ENCODE results near the gene LLGL2. TPM values are rescaled to one million over a fixed set of nuclear protein-coding genes. Genes with fewer than 3 reads are reported as not detected.

LLGL2 gene
- total RNA-seq, 4 donors from 2014 or later = 326 to 1,573 (median 641) TPM

- in situ Hi-C loops (cut with MboI; ENCODE audit: low pct_ligation_motif_present in 1 of 4, low pct_unique_long_range_greater_than_20kb in 1 of 4, low sequenced_read_pairs in 3 of 4) = no loop called here
- Histone ChIP-seq H3K4me3 (no peak overlapping the region), H3K9me3 (no peaks in the 10 kb centered on the region), H3K27me3 (no peaks in the 10 kb centered on the region), H3K4me1 (peaks cover 10 to 64% (median 46%) of the 10 kb centered on the region in 4 donors), H3K27ac (no peak overlapping the region), H3K36me3 (peaks cover 0 to 9% (median 0%) of the 10 kb centered on the region in 4 donors)
- no peak for DNase-seq
- intact Hi-C loops (cut with DNase I; ENCODE audit: low total_unique reads) = loop anchor here (10.0 kb wide), 1 partner anchor 681 kb away; no protein-coding TSS in a partner anchor
- WGBS, 2 donors (ENCODE audit: low coverage in 1 of 2) = 86% methylated on average over 12 of the region's 12 CpGs; no CpG with 5 or more reads in 1 of the 2 donors
- no peak for TF ChIP-seq POLR2A (IDR thresholded peaks at IDR 0.05)
- no peak for TF ChIP-seq EP300 (IDR thresholded peaks at IDR 0.05; ENCODE audit: low read depth)
- TF ChIP-seq CTCF (IDR thresholded peaks at IDR 0.05) = peak in 2 of 5 experiments; percentile 11 to 21
- TF ChIP-seq POLR2AphosphoS5 (IDR thresholded peaks at IDR 0.05) = no peak
Measured at GRCh38 chr17:75614006-75614405, 88.5 kb downstream of the LLGL2 start.

GRCh38 chr17:75614556-75615270 lies 89.2 kb downstream of the LLGL2 start:
- intact Hi-C loops (cut with DNase I; ENCODE audit: low total_unique reads) (loop anchor here (10.0 kb wide), 1 partner anchor 680 kb away; no protein-coding TSS in a partner anchor), in situ Hi-C loops (cut with MboI; ENCODE audit: low pct_ligation_motif_present in 1 of 4, low pct_unique_long_range_greater_than_20kb in 1 of 4, low sequenced_read_pairs in 3 of 4) (no loop called here)
- Histone ChIP-seq H3K9me3 (no peaks in the 10 kb centered on the region), H3K4me3 (no peak overlapping the region), H3K36me3 (peaks cover 0 to 9% (median 0%) of the 10 kb centered on the region in 4 donors), H3K4me1 (peaks cover 10 to 61% (median 43%) of the 10 kb centered on the region in 4 donors), H3K27ac (peak overlapping the region in 1 of 4 donors; percentile 8), H3K27me3 (no peaks in the 10 kb centered on the region)
- 97% methylated on average over 12 of the region's 19 CpGs; no CpG with 5 or more reads in 1 of the 2 donors for WGBS, 2 donors (ENCODE audit: low coverage in 1 of 2)
- no peak for DNase-seq
- TF ChIP-seq POLR2AphosphoS5 (IDR thresholded peaks at IDR 0.05) (no peak), EP300 (IDR thresholded peaks at IDR 0.05; ENCODE audit: low read depth) (no peak), CTCF (IDR thresholded peaks at IDR 0.05) (no peak), POLR2A (IDR thresholded peaks at IDR 0.05) (no peak)

DNA sequence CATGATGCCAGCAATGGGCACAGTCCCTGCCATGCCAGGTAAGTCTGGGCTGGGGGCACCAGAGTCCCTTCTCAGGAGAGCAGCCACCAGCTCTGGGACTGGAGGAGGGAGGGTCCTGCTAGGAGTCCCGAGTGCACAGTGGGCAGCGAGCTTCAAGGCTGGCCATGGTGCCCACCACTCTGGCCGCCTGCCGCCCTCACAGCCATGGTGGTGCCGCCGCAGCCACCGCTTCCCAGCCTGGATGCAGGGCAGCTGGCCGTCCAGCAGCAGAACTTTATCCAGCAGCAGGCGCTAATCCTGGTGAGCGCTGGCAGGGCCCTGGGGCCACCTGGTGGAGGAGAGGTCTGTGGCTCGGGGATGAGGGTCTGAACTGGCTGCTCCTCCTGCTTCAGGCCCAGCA lies 89.8 kb downstream of the LLGL2 start:
- 89% methylated on average over 10 of the region's 11 CpGs; no CpG with 5 or more reads in 1 of the 2 donors for WGBS, 2 donors (ENCODE audit: low coverage in 1 of 2)
- Histone ChIP-seq H3K4me1 (peaks cover 6 to 55% (median 39%) of the 10 kb centered on the region in 4 donors), H3K36me3 (peaks cover 0 to 9% (median 0%) of the 10 kb centered on the region in 4 donors)

More for the DNA sequence above, 89.8 kb downstream of the LLGL2 start:
- in situ Hi-C loops (cut with MboI; ENCODE audit: low pct_ligation_motif_present in 1 of 4, low pct_unique_long_range_greater_than_20kb in 1 of 4, low sequenced_read_pairs in 3 of 4) (no loop called here), intact Hi-C loops (cut with DNase I; ENCODE audit: low total_unique reads) (loop anchor here (10.0 kb wide), 1 partner anchor 680 kb away; no protein-coding TSS in a partner anchor)
- no peak for DNase-seq
- TF ChIP-seq POLR2AphosphoS5 (IDR thresholded peaks at IDR 0.05) = no peak
- TF ChIP-seq EP300 (IDR thresholded peaks at IDR 0.05; ENCODE audit: low read depth) = no peak
- TF ChIP-seq CTCF (IDR thresholded peaks at IDR 0.05) = no peak
- no peak for TF ChIP-seq POLR2A (IDR thresholded peaks at IDR 0.05)
- Histone ChIP-seq H3K27me3 (no peaks in the 10 kb centered on the region), H3K9me3 (no peaks in the 10 kb centered on the region), H3K4me3 (no peak overlapping the region), H3K27ac (no peak overlapping the region)

Measured in transverse colon (tissue), 4 donors.